ENCODE results near the gene GLTP.

DNA sequence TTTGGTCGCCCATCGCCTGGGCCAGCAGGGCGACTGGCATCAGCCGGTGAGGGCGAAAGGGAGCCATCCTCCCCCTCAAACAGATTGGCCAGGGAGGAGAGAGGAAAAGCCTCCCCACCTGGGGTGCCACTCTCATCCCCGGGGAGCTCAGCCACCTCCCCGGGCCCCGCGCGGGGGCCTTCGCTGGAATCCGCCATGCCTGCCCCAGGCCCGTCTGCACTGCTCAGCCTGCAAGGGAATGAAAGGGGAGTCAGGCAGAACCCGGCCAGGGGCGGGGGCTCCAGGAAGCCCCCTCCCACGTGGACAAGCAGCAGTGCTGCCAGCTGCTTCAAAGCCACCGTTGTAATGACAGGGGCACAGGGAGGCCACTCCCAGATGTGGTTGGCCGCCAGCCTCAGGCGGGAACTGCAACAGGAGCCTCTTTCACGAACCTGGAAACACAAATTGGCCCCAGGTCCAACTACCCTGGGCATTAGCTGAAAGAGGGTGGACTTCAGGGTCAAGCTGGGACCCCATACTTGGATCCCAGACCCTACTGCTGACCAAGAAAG is 65.7 kb downstream of the GLTP start:
- TF ChIP-seq EZH2 (optimal IDR thresholded peaks at IDR 0.05; ENCODE audit: low read depth, low read length): no peak
- TF ChIP-seq CTCF (IDR thresholded peaks at IDR 0.05; ENCODE audit: low read length): no peak

All from MM.1S (cell line).